ENCODE results near the gene RBM48. TPM values are rescaled to one million over a fixed set of nuclear protein-coding genes. Genes with fewer than 3 reads are reported as not detected.

The RBM48 gene
- total RNA-seq, 1 donor from 2014 or later, result 22.8 TPM

GRCh38 chr7:92513167-92513902 is 15.3 kb upstream of the RBM48 start:
- Histone ChIP-seq H3K79me2 (ENCODE audit: low read depth) (no peaks in the 10 kb centered on the region), H3K27ac (no peak overlapping the region), H2AFZ (replicated peaks) (no peak overlapping the region), H4K20me1 (ENCODE audit: low read depth) (no peaks in the 10 kb centered on the region), H3K9me3 (ENCODE audit: low read depth) (no peaks in the 10 kb centered on the region), H3K36me3 (peaks cover 9% of the 10 kb centered on the region), H3F3A (ENCODE audit: low read depth) (no peaks in the 10 kb centered on the region), H3K4me1 (no peaks in the 10 kb centered on the region), H3K4me2 (no peak overlapping the region), H3K27me3 (no peaks in the 10 kb centered on the region), H3K4me3 (no peak overlapping the region), H3K9ac (no peak overlapping the region)
- Mint-ChIP-seq H3K4me1 (no peaks in the 10 kb centered on the region), H3K27ac (no peak overlapping the region), H3K9me3 (no peaks in the 10 kb centered on the region), H3K4me3 (no peak overlapping the region), H3K27me3 (ENCODE audit: insufficient read depth, low read depth) (no peaks in the 10 kb centered on the region), H3K36me3 (peaks cover 16% of the 10 kb centered on the region)
- no peak for TF ChIP-seq EZH2 (IDR thresholded peaks at IDR 0.05)
- TF ChIP-seq EZH2phosphoT487 (IDR thresholded peaks at IDR 0.05), result no peak
- TF ChIP-seq CTCF (IDR thresholded peaks at IDR 0.05), result no peak
- no peak for DNase-seq (ENCODE audit: low spot score)

- H3K79me2 ChIP-seq (ENCODE audit: low read depth), result peaks cover 6% of the 10 kb centered on the region
- no peaks in the 10 kb centered on the region for H3K9me3 ChIP-seq (ENCODE audit: low read depth)
- no peaks in the 10 kb centered on the region for H3K27me3 Mint-ChIP-seq (ENCODE audit: insufficient read depth, low read depth)
- H3K4me1 Mint-ChIP-seq, result no peaks in the 10 kb centered on the region
- no peak overlapping the region for H3K4me3 Mint-ChIP-seq
- no peaks in the 10 kb centered on the region for H4K20me1 ChIP-seq (ENCODE audit: low read depth)
- no peaks in the 10 kb centered on the region for H3K4me1 ChIP-seq
- no peak overlapping the region for H3K27ac ChIP-seq
- no peak overlapping the region for H3K27ac Mint-ChIP-seq
- H3K36me3 Mint-ChIP-seq, result peaks cover 19% of the 10 kb centered on the region
- no peaks in the 10 kb centered on the region for H3F3A ChIP-seq (ENCODE audit: low read depth)
- H3K4me2 ChIP-seq, result no peak overlapping the region
- H3K27me3 ChIP-seq, result no peaks in the 10 kb centered on the region
- H3K36me3 ChIP-seq, result peaks cover 12% of the 10 kb centered on the region
- no peak for TF ChIP-seq EZH2phosphoT487 (IDR thresholded peaks at IDR 0.05)
- TF ChIP-seq EZH2 (IDR thresholded peaks at IDR 0.05), result no peak
- no peak for TF ChIP-seq CTCF (IDR thresholded peaks at IDR 0.05)
- DNase-seq (ENCODE audit: low spot score), result no peak
- no peaks in the 10 kb centered on the region for H3K9me3 Mint-ChIP-seq
- no peak overlapping the region for H3K4me3 ChIP-seq
- no peak overlapping the region for H2AFZ ChIP-seq (replicated peaks)
- H3K9ac ChIP-seq, result no peak overlapping the region
These were observed 11.0 kb upstream of the RBM48 start for GRCh38 chr7:92517631-92518030.

- no peaks in the 10 kb centered on the region for H3K4me1 ChIP-seq
- Mint-ChIP-seq H3K9me3 (no peaks in the 10 kb centered on the region), H3K27me3 (ENCODE audit: insufficient read depth, low read depth) (no peaks in the 10 kb centered on the region)
These were observed 8.6 kb upstream of the RBM48 start for GRCh38 chr7:92520024-92520423.

More at GRCh38 chr7:92520024-92520423, 8.6 kb upstream of the RBM48 start:
- TF ChIP-seq CTCF (IDR thresholded peaks at IDR 0.05) (no peak), EZH2 (IDR thresholded peaks at IDR 0.05) (no peak), EZH2phosphoT487 (IDR thresholded peaks at IDR 0.05) (no peak)
- H3F3A ChIP-seq (ENCODE audit: low read depth), result no peaks in the 10 kb centered on the region
- H3K27me3 ChIP-seq, result no peaks in the 10 kb centered on the region
- no peaks in the 10 kb centered on the region for H3K9me3 ChIP-seq (ENCODE audit: low read depth)
- no peak overlapping the region for H3K4me2 ChIP-seq
- Mint-ChIP-seq H3K4me3 (no peak overlapping the region), H3K36me3 (peaks cover 13% of the 10 kb centered on the region), H3K4me1 (no peaks in the 10 kb centered on the region), H3K27ac (no peak overlapping the region)
- H3K9ac ChIP-seq, result no peak overlapping the region
- H4K20me1 ChIP-seq (ENCODE audit: low read depth), result no peaks in the 10 kb centered on the region
- H3K27ac ChIP-seq, result no peak overlapping the region
- H2AFZ ChIP-seq (replicated peaks), result no peak overlapping the region
- H3K36me3 ChIP-seq, result peaks cover 3% of the 10 kb centered on the region
- H3K79me2 ChIP-seq (ENCODE audit: low read depth), result peaks cover 27% of the 10 kb centered on the region
- no peak for DNase-seq (ENCODE audit: low spot score)
- H3K4me3 ChIP-seq, result no peak overlapping the region

Data from neural progenitor cell (in vitro differentiated cells).